Ishikawa (cell line): ENCODE data around the gene SGK1.

Source experiments
- CREB1 ChIP-seq: IDR thresholded peaks from 2 replicates; pipeline ENCODE4 v1.6.1; 2012; ENCODE audit warnings: low read depth
- NFIC ChIP-seq: IDR thresholded peaks from 2 replicates; pipeline ENCODE4 v1.6.1; 2012

- no peak for TF ChIP-seq NFIC
- TF ChIP-seq CREB1 = no peak
Observed at GRCh38 chr6:134145786-134146185, 172.1 kb downstream of the SGK1 start.
